ENCODE data around the gene PEX14. TPM values are rescaled to one million over a fixed set of nuclear protein-coding genes. Genes with fewer than 3 reads are reported as not detected.
A peak's percentile ranks its signal among the peaks of the same experiment; 100 is the strongest.

PEX14 gene
- total and polyA plus RNA-seq, 4 donors, result 9.5 to 26.9 (median 19.7) TPM

GRCh38 chr1:10634075-10634427 is 159.3 kb downstream of the PEX14 start:
- 90% methylated on average over 8 of the region's 8 CpGs for WGBS (ENCODE audit: insufficient coverage)
- DNase-seq (ENCODE audit: low read depth in 4 of 6, low spot score in 6 of 6), result no peak
- H3K4me1 ChIP-seq (ENCODE audit: control insufficient read depth, insufficient read depth, low read length), result peaks cover 41% of the 10 kb centered on the region
- H3K9me3 ChIP-seq (ENCODE audit: control insufficient read depth, insufficient read depth, low read length), result no peaks in the 10 kb centered on the region
- H3K27me3 ChIP-seq (ENCODE audit: control insufficient read depth, insufficient read depth, low read length), result peaks cover 12% of the 10 kb centered on the region
- H3K36me3 ChIP-seq (ENCODE audit: control insufficient read depth, insufficient read depth, low read length), result peaks cover 68% of the 10 kb centered on the region
- no peak overlapping the region for H3K27ac ChIP-seq (ENCODE audit: low read depth, low read length)
- no peak overlapping the region for H3K4me3 ChIP-seq (ENCODE audit: low read depth, low read length)

GRCh38 chr1:10634428-10635084 is 159.8 kb downstream of the PEX14 start:
- Histone ChIP-seq H3K4me3 (ENCODE audit: low read depth, low read length) (no peak overlapping the region), H3K27ac (ENCODE audit: low read depth, low read length) (no peak overlapping the region), H3K4me1 (ENCODE audit: control insufficient read depth, insufficient read depth, low read length) (peaks cover 42% of the 10 kb centered on the region), H3K36me3 (ENCODE audit: control insufficient read depth, insufficient read depth, low read length) (peaks cover 66% of the 10 kb centered on the region), H3K27me3 (ENCODE audit: control insufficient read depth, insufficient read depth, low read length) (peaks cover 15% of the 10 kb centered on the region), H3K9me3 (ENCODE audit: control insufficient read depth, insufficient read depth, low read length) (no peaks in the 10 kb centered on the region)
- 73% methylated on average over 18 of the region's 23 CpGs for WGBS (ENCODE audit: insufficient coverage)
- DNase-seq (ENCODE audit: low read depth in 4 of 6, low spot score in 6 of 6), result no peak

GRCh38 chr1:10635085-10635896 is 160.5 kb downstream of the PEX14 start:
- H3K4me1 ChIP-seq (ENCODE audit: control insufficient read depth, insufficient read depth, low read length), result peaks cover 47% of the 10 kb centered on the region

DNA sequence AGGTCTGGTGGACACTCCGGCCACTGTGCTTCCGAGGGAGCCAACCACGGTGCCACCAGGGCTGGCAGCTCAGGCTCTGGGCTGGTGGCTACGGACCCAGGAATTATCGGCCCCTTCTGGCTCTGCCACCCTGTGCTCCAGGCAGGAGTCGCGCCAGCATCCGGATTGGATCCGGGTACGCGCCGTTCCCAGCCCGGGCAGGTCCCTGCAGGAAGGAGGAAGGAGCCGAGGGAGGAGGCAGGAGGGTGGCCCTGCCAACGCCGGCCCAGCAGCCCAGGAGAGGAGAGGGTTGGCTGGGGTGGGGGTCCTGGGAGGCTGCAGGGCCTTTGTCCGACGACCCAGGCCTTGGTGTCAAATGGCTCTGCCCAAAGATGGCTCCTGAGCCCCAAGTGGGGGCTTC is 161.2 kb downstream of the PEX14 start:
- H3K4me1 ChIP-seq (ENCODE audit: control insufficient read depth, insufficient read depth, low read length), result peaks cover 49% of the 10 kb centered on the region
- no peak overlapping the region for H3K27ac ChIP-seq (ENCODE audit: low read depth, low read length)
- H3K36me3 ChIP-seq (ENCODE audit: control insufficient read depth, insufficient read depth, low read length), result peaks cover 54% of the 10 kb centered on the region
- no peaks in the 10 kb centered on the region for H3K9me3 ChIP-seq (ENCODE audit: control insufficient read depth, insufficient read depth, low read length)
- 89% methylated on average over 17 of the region's 18 CpGs for WGBS (ENCODE audit: insufficient coverage)
- no peak overlapping the region for H3K4me3 ChIP-seq (ENCODE audit: low read depth, low read length)
- no peak for DNase-seq (ENCODE audit: low read depth in 4 of 6, low spot score in 6 of 6)
- H3K27me3 ChIP-seq (ENCODE audit: control insufficient read depth, insufficient read depth, low read length), result peaks cover 23% of the 10 kb centered on the region

More at GRCh38 chr1:10635085-10635896, 160.5 kb downstream of the PEX14 start:
- peaks cover 61% of the 10 kb centered on the region for H3K36me3 ChIP-seq (ENCODE audit: control insufficient read depth, insufficient read depth, low read length)
- WGBS (ENCODE audit: insufficient coverage), result 45% methylated on average over 13 of the region's 23 CpGs
- no peaks in the 10 kb centered on the region for H3K9me3 ChIP-seq (ENCODE audit: control insufficient read depth, insufficient read depth, low read length)
- H3K27me3 ChIP-seq (ENCODE audit: control insufficient read depth, insufficient read depth, low read length), result peaks cover 22% of the 10 kb centered on the region
- H3K4me3 ChIP-seq (ENCODE audit: low read depth, low read length), result no peak overlapping the region
- H3K27ac ChIP-seq (ENCODE audit: low read depth, low read length), result no peak overlapping the region
- peak in 1 of 6 donors; percentile 51 for DNase-seq (ENCODE audit: low read depth in 4 of 6, low spot score in 6 of 6)

GRCh38 chr1:10637400-10637799 is 162.7 kb downstream of the PEX14 start:
- peaks cover 49% of the 10 kb centered on the region for H3K4me1 ChIP-seq (ENCODE audit: control insufficient read depth, insufficient read depth, low read length)
- DNase-seq (ENCODE audit: low read depth in 4 of 6, low spot score in 6 of 6), result no peak
- peaks cover 54% of the 10 kb centered on the region for H3K36me3 ChIP-seq (ENCODE audit: control insufficient read depth, insufficient read depth, low read length)
- 100% methylated on average over 1 of the region's 9 CpGs for WGBS (ENCODE audit: insufficient coverage)
- H3K9me3 ChIP-seq (ENCODE audit: control insufficient read depth, insufficient read depth, low read length), result no peaks in the 10 kb centered on the region
- H3K4me3 ChIP-seq (ENCODE audit: low read depth, low read length), result no peak overlapping the region
- H3K27ac ChIP-seq (ENCODE audit: low read depth, low read length), result no peak overlapping the region
- peaks cover 20% of the 10 kb centered on the region for H3K27me3 ChIP-seq (ENCODE audit: control insufficient read depth, insufficient read depth, low read length)

DNA sequence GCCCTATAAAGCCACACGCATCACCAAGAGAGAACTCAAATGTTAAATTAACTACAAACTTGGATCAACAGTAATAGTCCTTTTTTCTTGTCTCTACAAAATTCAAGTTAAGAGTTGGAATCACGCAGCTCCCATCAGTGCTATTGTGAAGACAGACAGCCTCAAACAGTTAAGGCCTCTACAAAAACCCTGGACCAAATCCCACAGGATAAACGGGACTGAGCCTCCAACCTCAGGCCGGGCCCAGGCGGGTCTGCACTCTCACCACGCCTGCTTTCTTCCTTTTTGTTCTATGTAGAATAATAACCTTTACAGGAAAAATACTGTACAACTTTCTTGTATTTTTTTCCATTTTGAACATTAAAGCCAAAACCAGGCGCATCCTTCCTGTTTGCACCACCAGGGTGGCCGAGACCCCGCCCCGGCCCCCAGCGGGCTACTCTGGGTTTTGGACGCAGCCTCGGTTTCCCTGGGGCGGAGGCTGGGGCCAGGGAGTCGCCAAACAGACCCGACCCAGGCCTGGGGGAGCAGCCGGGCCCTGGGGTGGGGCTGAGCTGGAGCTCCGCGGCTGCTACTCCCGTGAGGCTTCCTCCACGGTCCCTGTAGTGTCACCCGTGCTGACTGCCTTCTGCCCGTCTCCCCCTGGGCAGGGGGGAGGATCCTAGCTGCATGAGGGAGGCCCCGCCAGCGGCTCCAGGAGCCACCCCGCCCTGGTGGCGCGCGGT is 163.2 kb downstream of the PEX14 start:
- no peak for DNase-seq (ENCODE audit: low read depth in 4 of 6, low spot score in 6 of 6)
- Histone ChIP-seq H3K36me3 (ENCODE audit: control insufficient read depth, insufficient read depth, low read length) (peaks cover 54% of the 10 kb centered on the region), H3K4me1 (ENCODE audit: control insufficient read depth, insufficient read depth, low read length) (peaks cover 49% of the 10 kb centered on the region), H3K27ac (ENCODE audit: low read depth, low read length) (no peak overlapping the region), H3K27me3 (ENCODE audit: control insufficient read depth, insufficient read depth, low read length) (peaks cover 20% of the 10 kb centered on the region), H3K4me3 (ENCODE audit: low read depth, low read length) (peak overlapping the region; percentile 12), H3K9me3 (ENCODE audit: control insufficient read depth, insufficient read depth, low read length) (no peaks in the 10 kb centered on the region)
- WGBS (ENCODE audit: insufficient coverage), result 29% methylated on average over 24 of the region's 29 CpGs

DNA sequence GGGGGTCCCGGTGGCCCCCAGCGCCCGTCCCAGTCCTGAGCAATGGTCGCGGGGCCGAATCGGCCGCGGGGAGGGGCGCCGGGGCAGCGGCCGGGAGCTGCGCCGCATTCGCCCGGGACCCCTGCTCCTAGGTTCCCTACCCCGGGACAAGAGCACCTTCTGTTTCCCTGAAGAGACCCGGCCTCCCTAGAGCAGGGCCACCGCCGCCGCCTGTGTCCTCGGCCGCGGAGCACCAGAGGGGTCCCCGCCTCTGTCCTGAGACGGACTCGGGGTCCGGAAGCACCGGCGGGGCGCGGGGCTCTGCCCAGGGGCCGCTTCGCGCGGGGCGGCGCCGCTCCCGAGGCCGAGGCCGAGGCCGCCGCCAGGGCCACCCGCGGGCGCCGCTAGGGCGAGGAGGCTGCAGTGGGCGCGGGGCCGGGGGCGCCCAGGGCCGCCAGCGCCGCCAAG is 163.8 kb downstream of the PEX14 start:
- H3K27ac ChIP-seq (ENCODE audit: low read depth, low read length), result no peak overlapping the region
- H3K9me3 ChIP-seq (ENCODE audit: control insufficient read depth, insufficient read depth, low read length), result no peaks in the 10 kb centered on the region
- peaks cover 20% of the 10 kb centered on the region for H3K27me3 ChIP-seq (ENCODE audit: control insufficient read depth, insufficient read depth, low read length)
- H3K4me1 ChIP-seq (ENCODE audit: control insufficient read depth, insufficient read depth, low read length), result peaks cover 49% of the 10 kb centered on the region
- peak overlapping the region; percentile 24 for H3K4me3 ChIP-seq (ENCODE audit: low read depth, low read length)
- no peak for DNase-seq (ENCODE audit: low read depth in 4 of 6, low spot score in 6 of 6)
- H3K36me3 ChIP-seq (ENCODE audit: control insufficient read depth, insufficient read depth, low read length), result peaks cover 53% of the 10 kb centered on the region
- WGBS (ENCODE audit: insufficient coverage), result 10% methylated on average over 57 of the region's 57 CpGs

DNA sequence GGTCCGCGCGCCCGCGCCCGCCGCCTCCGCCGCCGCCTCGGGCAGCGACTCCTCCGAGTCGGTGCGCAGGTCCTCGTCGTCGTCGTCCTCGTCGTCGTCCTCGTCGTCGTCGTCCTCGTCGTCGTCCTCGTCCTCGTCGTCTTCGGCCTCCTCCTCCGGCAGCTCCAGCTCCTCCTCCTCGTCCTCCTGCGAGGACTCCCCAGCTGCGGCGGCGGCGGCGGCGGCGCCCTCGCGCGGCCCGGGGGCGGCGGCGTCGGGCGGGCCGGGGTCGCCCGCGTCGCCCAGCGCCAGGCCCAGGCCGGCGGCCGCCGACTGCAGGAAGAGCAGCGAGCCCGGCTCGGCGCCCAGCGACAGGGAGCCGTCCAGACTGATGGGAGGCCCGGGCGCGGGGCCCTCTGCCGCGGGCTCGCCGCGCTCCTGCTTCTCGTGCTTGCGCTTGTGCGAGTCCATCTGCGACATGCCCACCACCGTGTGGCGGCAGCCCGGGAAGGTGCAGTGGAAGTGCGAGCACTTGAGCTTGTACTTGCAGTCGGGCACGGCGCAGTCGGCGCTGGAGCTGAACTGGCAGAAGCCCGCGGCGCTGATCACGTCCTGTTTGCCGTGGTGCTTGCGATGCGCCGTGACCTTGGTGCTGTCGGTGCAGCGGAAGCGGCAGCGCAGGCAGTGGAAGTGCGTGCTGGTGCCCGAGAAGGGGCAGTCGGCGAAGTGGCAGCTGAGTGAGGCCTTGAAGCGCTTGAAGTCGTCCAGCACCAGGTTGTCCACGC is 164.4 kb downstream of the PEX14 start:
- H3K36me3 ChIP-seq (ENCODE audit: control insufficient read depth, insufficient read depth, low read length), result peaks cover 53% of the 10 kb centered on the region
- DNase-seq (ENCODE audit: low read depth in 4 of 6, low spot score in 6 of 6), result peak in 2 of 6 donors; percentile 56 to 63
- peaks cover 49% of the 10 kb centered on the region for H3K4me1 ChIP-seq (ENCODE audit: control insufficient read depth, insufficient read depth, low read length)
- H3K27me3 ChIP-seq (ENCODE audit: control insufficient read depth, insufficient read depth, low read length), result peaks cover 20% of the 10 kb centered on the region
- H3K27ac ChIP-seq (ENCODE audit: low read depth, low read length), result no peak overlapping the region
- peak overlapping the region; percentile 2 for H3K4me3 ChIP-seq (ENCODE audit: low read depth, low read length)
- H3K9me3 ChIP-seq (ENCODE audit: control insufficient read depth, insufficient read depth, low read length), result no peaks in the 10 kb centered on the region
- 19% methylated on average over 108 of the region's 108 CpGs for WGBS (ENCODE audit: insufficient coverage)
